ENCODE measurements around the gene CIROP.
A peak's percentile ranks its signal among the peaks of the same experiment; 100 is the strongest.

DNA sequence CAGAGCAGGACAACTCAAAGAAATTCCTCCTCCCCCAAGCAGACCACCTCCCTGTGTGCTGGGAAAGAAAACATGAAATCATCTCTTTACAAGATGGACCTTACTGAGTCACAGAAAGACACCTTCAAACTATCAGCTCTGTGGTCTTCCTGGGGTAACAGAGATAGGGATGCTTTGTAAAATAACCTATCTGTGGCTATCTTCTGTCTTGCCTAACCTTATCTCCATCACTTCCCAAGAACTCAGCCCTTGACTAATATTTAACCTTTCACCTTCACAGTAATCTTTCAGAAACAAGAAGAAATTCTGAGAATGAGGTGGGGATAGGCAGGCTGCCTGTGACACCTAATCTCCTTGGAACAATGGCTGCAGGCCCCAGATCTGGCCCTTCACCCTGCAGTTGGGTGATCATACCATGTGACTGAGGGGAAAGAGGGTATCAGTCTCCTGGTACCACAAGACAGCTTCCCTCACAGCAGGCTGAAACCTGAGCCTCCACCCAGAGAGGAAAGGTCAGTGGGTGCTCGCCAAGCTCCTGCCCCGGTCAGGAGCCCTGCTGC lies 41.6 kb upstream of the CIROP start:
- TF ChIP-seq, protein P1, sequence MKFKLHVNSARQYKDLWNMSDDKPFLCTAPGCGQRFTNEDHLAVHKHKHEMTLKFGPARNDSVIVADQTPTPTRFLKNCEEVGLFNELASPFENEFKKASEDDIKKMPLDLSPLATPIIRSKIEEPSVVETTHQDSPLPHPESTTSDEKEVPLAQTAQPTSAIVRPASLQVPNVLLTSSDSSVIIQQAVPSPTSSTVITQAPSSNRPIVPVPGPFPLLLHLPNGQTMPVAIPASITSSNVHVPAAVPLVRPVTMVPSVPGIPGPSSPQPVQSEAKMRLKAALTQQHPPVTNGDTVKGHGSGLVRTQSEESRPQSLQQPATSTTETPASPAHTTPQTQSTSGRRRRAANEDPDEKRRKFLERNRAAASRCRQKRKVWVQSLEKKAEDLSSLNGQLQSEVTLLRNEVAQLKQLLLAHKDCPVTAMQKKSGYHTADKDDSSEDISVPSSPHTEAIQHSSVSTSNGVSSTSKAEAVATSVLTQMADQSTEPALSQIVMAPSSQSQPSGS (CRISPR knock-in tag; IDR thresholded peaks at IDR 0.05) = no peak
- no peak for TF ChIP-seq PHF20 (IDR thresholded peaks at IDR 0.05; ENCODE audit: partially characterized antibody)
- TF ChIP-seq, protein P2, sequence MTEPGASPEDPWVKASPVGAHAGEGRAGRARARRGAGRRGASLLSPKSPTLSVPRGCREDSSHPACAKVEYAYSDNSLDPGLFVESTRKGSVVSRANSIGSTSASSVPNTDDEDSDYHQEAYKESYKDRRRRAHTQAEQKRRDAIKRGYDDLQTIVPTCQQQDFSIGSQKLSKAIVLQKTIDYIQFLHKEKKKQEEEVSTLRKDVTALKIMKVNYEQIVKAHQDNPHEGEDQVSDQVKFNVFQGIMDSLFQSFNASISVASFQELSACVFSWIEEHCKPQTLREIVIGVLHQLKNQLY (CRISPR knock-in tag; conservative IDR thresholded peaks at IDR 0.05) = no peak
- TF ChIP-seq, protein P3, sequence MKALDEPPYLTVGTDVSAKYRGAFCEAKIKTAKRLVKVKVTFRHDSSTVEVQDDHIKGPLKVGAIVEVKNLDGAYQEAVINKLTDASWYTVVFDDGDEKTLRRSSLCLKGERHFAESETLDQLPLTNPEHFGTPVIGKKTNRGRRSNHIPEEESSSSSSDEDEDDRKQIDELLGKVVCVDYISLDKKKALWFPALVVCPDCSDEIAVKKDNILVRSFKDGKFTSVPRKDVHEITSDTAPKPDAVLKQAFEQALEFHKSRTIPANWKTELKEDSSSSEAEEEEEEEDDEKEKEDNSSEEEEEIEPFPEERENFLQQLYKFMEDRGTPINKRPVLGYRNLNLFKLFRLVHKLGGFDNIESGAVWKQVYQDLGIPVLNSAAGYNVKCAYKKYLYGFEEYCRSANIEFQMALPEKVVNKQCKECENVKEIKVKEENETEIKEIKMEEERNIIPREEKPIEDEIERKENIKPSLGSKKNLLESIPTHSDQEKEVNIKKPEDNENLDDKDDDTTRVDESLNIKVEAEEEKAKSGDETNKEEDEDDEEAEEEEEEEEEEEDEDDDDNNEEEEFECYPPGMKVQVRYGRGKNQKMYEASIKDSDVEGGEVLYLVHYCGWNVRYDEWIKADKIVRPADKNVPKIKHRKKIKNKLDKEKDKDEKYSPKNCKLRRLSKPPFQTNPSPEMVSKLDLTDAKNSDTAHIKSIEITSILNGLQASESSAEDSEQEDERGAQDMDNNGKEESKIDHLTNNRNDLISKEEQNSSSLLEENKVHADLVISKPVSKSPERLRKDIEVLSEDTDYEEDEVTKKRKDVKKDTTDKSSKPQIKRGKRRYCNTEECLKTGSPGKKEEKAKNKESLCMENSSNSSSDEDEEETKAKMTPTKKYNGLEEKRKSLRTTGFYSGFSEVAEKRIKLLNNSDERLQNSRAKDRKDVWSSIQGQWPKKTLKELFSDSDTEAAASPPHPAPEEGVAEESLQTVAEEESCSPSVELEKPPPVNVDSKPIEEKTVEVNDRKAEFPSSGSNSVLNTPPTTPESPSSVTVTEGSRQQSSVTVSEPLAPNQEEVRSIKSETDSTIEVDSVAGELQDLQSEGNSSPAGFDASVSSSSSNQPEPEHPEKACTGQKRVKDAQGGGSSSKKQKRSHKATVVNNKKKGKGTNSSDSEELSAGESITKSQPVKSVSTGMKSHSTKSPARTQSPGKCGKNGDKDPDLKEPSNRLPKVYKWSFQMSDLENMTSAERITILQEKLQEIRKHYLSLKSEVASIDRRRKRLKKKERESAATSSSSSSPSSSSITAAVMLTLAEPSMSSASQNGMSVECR (CRISPR knock-in tag; IDR thresholded peaks at IDR 0.05) = no peak
- TF ChIP-seq FOSL1 (tag; conservative IDR thresholded peaks at IDR 0.05) = peak; percentile 97

All from K562 (cell line).